ENCODE results near the gene NIPBL. TPM values are rescaled to one million over a fixed set of nuclear protein-coding genes. Genes with fewer than 3 reads are reported as not detected.

Gene NIPBL
- total RNA-seq, 1 experiment from 2014 or later: 45.1 TPM

DNA sequence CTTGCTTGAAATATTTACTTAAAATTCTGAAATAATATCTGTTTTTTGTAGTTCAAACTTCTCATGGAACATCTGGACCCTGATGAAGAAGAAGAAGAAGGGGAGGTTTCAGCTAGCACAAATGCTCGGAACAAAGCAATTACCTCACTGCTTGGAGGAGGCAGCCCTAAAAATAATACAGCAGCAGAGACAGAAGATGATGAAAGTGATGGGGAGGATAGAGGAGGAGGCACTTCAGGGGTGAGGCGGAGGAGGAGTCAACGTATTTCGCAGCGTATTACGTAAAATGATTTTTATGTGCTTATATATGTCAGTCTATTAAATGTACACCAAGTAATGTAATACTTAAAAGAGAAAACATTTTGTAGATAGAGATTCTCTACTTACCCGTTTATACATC, 187.2 kb downstream of the NIPBL start:
- ChIA-PET RAD21 (ENCODE audit: low non-redundant PET in 1 of 2, low total read pairs in 2 of 2, uncharacterized antibody in 2 of 2, unreplicated experiment in 2 of 2) (no interaction called here), POLR2A (no interaction called here), CTCF (no interaction called here)
- Histone ChIP-seq H3K36me3 (ENCODE audit: control insufficient read depth in 1 of 2, insufficient read depth in 2 of 2, low read length in 2 of 2) (peaks cover 11 to 13% of the 10 kb centered on the region in 2 experiments), H3K9ac (ENCODE audit: low read length) (no peak overlapping the region), H2AFZ (ENCODE audit: low read depth, low read length, poor library complexity, severe bottlenecking) (no peak overlapping the region), H3K27me3 (ENCODE audit: insufficient read depth, low read length) (no peaks in the 10 kb centered on the region), H3K79me2 (ENCODE audit: insufficient read depth, low read length) (no peaks in the 10 kb centered on the region), H4K20me1 (ENCODE audit: insufficient read depth) (no peaks in the 10 kb centered on the region; the same call in 1 of the 2 replicates), H3K4me1 (ENCODE audit: control insufficient read depth in 1 of 2, insufficient read depth in 2 of 2, low read length in 2 of 2) (no peaks in the 10 kb centered on the region), H3K4me2 (ENCODE audit: low read length) (no peak overlapping the region), H3K9me3 (ENCODE audit: control insufficient read depth in 1 of 2, insufficient read depth in 1 of 2, low read depth in 1 of 2, low read length in 2 of 2) (no peaks in the 10 kb centered on the region), H3K27ac (ENCODE audit: low read depth, low read length) (no peak overlapping the region), H3K9me2 (ENCODE audit: insufficient read depth) (no peaks in the 10 kb centered on the region), H3K4me3 (replicated peaks in 1 of 2; ENCODE audit: low read depth in 1 of 2, low read length in 2 of 2) (no peak overlapping the region)
- no TSS peak for BruUV-seq (replicated peaks)
- ATAC-seq (no peak), DNase-seq (ENCODE audit: low read depth, low spot score) (no peak)
- intact Hi-C loops (cut with micrococcal nuclease): no loop called here
- TF ChIP-seq SP1 (IDR thresholded peaks at IDR 0.05; ENCODE audit: low read depth) (no peak), SIN3A (IDR thresholded peaks at IDR 0.05; ENCODE audit: low read depth) (no peak), TCF7L2 (IDR thresholded peaks at IDR 0.05; ENCODE audit: borderline replicate concordance, extremely low read depth, insufficient read depth, insufficient read length) (no peak), ELF1 (IDR thresholded peaks at IDR 0.05; ENCODE audit: borderline replicate concordance, low read depth) (no peak), POLR2A (IDR thresholded peaks at IDR 0.05; ENCODE audit: borderline replicate concordance, extremely low read depth, insufficient read depth, insufficient read length) (no peak), FOSL1 (IDR thresholded peaks at IDR 0.05; ENCODE audit: low read depth) (no peak), CBX3 (IDR thresholded peaks at IDR 0.05; ENCODE audit: low read depth) (no peak), RAD21 (IDR thresholded peaks at IDR 0.05; ENCODE audit: low read depth) (no peak), CEBPB (IDR thresholded peaks at IDR 0.05; ENCODE audit: low read depth) (no peak), EZH2 (IDR thresholded peaks at IDR 0.05) (no peak), EGR1 (IDR thresholded peaks at IDR 0.05; ENCODE audit: low read depth) (no peak), YY1 (IDR thresholded peaks at IDR 0.05; ENCODE audit: extremely low read depth, insufficient replicate concordance, low read depth, low read length) (no peak), ZFX (IDR thresholded peaks at IDR 0.05) (no peak), ZNF274 (IDR thresholded peaks at IDR 0.05; ENCODE audit: low read depth, low read length) (no peak), SRF (IDR thresholded peaks at IDR 0.05; ENCODE audit: low read depth) (no peak)
- TF ChIP-seq, protein P1, sequence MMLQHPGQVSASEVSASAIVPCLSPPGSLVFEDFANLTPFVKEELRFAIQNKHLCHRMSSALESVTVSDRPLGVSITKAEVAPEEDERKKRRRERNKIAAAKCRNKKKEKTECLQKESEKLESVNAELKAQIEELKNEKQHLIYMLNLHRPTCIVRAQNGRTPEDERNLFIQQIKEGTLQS (IDR thresholded peaks at IDR 0.05): no peak
- TF ChIP-seq, protein P2, sequence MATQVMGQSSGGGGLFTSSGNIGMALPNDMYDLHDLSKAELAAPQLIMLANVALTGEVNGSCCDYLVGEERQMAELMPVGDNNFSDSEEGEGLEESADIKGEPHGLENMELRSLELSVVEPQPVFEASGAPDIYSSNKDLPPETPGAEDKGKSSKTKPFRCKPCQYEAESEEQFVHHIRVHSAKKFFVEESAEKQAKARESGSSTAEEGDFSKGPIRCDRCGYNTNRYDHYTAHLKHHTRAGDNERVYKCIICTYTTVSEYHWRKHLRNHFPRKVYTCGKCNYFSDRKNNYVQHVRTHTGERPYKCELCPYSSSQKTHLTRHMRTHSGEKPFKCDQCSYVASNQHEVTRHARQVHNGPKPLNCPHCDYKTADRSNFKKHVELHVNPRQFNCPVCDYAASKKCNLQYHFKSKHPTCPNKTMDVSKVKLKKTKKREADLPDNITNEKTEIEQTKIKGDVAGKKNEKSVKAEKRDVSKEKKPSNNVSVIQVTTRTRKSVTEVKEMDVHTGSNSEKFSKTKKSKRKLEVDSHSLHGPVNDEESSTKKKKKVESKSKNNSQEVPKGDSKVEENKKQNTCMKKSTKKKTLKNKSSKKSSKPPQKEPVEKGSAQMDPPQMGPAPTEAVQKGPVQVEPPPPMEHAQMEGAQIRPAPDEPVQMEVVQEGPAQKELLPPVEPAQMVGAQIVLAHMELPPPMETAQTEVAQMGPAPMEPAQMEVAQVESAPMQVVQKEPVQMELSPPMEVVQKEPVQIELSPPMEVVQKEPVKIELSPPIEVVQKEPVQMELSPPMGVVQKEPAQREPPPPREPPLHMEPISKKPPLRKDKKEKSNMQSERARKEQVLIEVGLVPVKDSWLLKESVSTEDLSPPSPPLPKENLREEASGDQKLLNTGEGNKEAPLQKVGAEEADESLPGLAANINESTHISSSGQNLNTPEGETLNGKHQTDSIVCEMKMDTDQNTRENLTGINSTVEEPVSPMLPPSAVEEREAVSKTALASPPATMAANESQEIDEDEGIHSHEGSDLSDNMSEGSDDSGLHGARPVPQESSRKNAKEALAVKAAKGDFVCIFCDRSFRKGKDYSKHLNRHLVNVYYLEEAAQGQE (IDR thresholded peaks at IDR 0.05; ENCODE audit: low read depth): no peak
- TF ChIP-seq, protein P3, sequence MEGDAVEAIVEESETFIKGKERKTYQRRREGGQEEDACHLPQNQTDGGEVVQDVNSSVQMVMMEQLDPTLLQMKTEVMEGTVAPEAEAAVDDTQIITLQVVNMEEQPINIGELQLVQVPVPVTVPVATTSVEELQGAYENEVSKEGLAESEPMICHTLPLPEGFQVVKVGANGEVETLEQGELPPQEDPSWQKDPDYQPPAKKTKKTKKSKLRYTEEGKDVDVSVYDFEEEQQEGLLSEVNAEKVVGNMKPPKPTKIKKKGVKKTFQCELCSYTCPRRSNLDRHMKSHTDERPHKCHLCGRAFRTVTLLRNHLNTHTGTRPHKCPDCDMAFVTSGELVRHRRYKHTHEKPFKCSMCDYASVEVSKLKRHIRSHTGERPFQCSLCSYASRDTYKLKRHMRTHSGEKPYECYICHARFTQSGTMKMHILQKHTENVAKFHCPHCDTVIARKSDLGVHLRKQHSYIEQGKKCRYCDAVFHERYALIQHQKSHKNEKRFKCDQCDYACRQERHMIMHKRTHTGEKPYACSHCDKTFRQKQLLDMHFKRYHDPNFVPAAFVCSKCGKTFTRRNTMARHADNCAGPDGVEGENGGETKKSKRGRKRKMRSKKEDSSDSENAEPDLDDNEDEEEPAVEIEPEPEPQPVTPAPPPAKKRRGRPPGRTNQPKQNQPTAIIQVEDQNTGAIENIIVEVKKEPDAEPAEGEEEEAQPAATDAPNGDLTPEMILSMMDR (IDR thresholded peaks at IDR 0.05 in 2 of 3, conservative IDR thresholded peaks at IDR 0.05 in 1 of 3; ENCODE audit: borderline replicate concordance in 1 of 3, insufficient read depth in 1 of 3, low read depth in 2 of 3, low read length in 2 of 3): no peak
- TF ChIP-seq, protein P4, sequence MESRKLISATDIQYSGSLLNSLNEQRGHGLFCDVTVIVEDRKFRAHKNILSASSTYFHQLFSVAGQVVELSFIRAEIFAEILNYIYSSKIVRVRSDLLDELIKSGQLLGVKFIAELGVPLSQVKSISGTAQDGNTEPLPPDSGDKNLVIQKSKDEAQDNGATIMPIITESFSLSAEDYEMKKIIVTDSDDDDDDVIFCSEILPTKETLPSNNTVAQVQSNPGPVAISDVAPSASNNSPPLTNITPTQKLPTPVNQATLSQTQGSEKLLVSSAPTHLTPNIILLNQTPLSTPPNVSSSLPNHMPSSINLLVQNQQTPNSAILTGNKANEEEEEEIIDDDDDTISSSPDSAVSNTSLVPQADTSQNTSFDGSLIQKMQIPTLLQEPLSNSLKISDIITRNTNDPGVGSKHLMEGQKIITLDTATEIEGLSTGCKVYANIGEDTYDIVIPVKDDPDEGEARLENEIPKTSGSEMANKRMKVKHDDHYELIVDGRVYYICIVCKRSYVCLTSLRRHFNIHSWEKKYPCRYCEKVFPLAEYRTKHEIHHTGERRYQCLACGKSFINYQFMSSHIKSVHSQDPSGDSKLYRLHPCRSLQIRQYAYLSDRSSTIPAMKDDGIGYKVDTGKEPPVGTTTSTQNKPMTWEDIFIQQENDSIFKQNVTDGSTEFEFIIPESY (IDR thresholded peaks at IDR 0.05; ENCODE audit: extremely low read depth, insufficient replicate concordance, low read length): no peak
